ENCODE results near the gene DEPDC1B.

Gene DEPDC1B

DNA sequence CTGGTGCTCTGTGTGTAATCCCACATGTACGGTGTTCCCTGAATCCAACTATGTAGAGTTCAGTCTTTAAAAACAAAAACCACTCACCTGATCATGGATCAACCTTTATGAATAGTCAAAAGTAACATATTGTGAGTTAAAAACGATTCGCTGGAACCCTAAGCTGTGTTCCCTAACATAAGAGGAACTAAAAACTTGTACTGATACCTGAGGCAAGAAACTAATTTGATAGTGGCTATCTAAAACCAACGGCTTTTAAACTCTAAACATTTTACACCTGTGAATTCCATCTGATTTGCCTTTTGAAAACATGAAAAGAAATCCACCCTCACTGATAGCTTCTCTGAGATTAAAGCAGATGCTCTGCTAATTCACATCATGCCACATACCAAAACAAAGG lies 101.5 kb downstream of the DEPDC1B start:
- Histone ChIP-seq H2AFZ (ENCODE audit: low read depth, low read length) (no peak overlapping the region), H3K9ac (ENCODE audit: low read depth, low read length) (0 out of 2 replicates have a peak overlapping the region, but pooled peaks have one; percentile 1), H3K27ac (ENCODE audit: low read length) (peak overlapping the region; percentile 65), H4K20me1 (ENCODE audit: insufficient read depth, low read length) (peaks cover 9% of the 10 kb centered on the region; the same call in 1 of the 2 replicates), H3K4me2 (ENCODE audit: insufficient read depth, low read length) (peak overlapping the region; percentile 45), H3K79me2 (ENCODE audit: insufficient read depth, low read length) (no peaks in the 10 kb centered on the region), H3K4me3 (ENCODE audit: low read depth in 1 of 2, low read length in 2 of 2) (no peak overlapping the region), H3K36me3 (ENCODE audit: insufficient read depth, low read length) (peaks cover 49% of the 10 kb centered on the region), H3K9me3 (ENCODE audit: insufficient read depth, low read length, severe bottlenecking) (no peaks in the 10 kb centered on the region), H3K4me1 (ENCODE audit: insufficient read depth, low read length) (peaks cover 52% of the 10 kb centered on the region), H3K27me3 (ENCODE audit: insufficient read depth, low read length, poor library complexity) (no peaks in the 10 kb centered on the region)
- no peak for ATAC-seq (ENCODE audit: insufficient read depth, low read depth)
- no peak for DNase-seq
- no peak for TF ChIP-seq EZH2 (IDR thresholded peaks at IDR 0.05; ENCODE audit: borderline replicate concordance, low read depth, low read length, severe bottlenecking)
- TF ChIP-seq, protein P1, sequence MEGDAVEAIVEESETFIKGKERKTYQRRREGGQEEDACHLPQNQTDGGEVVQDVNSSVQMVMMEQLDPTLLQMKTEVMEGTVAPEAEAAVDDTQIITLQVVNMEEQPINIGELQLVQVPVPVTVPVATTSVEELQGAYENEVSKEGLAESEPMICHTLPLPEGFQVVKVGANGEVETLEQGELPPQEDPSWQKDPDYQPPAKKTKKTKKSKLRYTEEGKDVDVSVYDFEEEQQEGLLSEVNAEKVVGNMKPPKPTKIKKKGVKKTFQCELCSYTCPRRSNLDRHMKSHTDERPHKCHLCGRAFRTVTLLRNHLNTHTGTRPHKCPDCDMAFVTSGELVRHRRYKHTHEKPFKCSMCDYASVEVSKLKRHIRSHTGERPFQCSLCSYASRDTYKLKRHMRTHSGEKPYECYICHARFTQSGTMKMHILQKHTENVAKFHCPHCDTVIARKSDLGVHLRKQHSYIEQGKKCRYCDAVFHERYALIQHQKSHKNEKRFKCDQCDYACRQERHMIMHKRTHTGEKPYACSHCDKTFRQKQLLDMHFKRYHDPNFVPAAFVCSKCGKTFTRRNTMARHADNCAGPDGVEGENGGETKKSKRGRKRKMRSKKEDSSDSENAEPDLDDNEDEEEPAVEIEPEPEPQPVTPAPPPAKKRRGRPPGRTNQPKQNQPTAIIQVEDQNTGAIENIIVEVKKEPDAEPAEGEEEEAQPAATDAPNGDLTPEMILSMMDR (IDR thresholded peaks at IDR 0.05; ENCODE audit: borderline replicate concordance, extremely low read depth, low read length, poor library complexity, severe bottlenecking): no peak

DNA sequence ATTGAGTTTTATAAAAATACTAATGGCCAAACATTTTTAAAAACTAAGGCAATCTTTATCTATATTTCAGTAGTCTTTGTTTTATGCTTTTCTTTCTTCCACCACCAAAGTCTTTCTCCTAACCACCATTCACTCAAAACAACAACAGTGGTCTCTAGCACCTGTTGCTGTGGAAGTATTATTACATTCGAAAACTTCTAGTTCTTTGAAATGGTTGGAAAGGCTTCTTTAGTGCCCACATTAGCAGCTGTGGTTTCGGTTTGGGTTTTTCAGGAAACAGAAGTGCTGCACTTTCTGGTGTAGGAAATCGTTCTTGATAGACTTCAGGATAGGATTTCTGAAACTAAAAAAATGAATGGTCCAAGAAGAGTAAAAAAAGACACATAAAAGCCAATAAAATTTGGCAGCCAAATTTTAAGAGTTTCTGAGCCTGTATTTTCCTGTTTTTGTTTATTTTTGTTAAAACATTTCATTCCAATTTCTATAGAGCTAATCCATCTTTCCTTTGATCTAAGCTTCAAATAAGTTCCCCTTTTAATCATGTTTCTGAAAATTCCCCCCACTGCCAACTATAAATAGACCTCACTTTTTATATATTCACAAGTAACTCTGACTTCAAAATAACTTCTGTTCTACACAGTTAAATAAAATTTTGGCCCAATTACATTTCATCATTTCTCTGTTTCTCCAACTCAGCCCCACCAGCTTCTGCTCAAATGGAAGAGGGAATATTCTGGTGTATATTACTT lies 102.2 kb downstream of the DEPDC1B start:
- Histone ChIP-seq H3K4me2 (ENCODE audit: insufficient read depth, low read length) (peak overlapping the region; percentile 45), H3K4me3 (ENCODE audit: low read depth in 1 of 2, low read length in 2 of 2) (no peak overlapping the region), H3K9ac (ENCODE audit: low read depth, low read length) (peak overlapping the region; percentile 1; the same call in 1 of the 2 replicates), H3K4me1 (ENCODE audit: insufficient read depth, low read length) (peaks cover 52% of the 10 kb centered on the region), H3K27ac (ENCODE audit: low read length) (peak overlapping the region; percentile 67), H3K27me3 (ENCODE audit: insufficient read depth, low read length, poor library complexity) (no peaks in the 10 kb centered on the region), H2AFZ (ENCODE audit: low read depth, low read length) (no peak overlapping the region), H4K20me1 (ENCODE audit: insufficient read depth, low read length) (peaks cover 9% of the 10 kb centered on the region; the same call in 1 of the 2 replicates), H3K9me3 (ENCODE audit: insufficient read depth, low read length, severe bottlenecking) (no peaks in the 10 kb centered on the region), H3K36me3 (ENCODE audit: insufficient read depth, low read length) (peaks cover 43% of the 10 kb centered on the region), H3K79me2 (ENCODE audit: insufficient read depth, low read length) (no peaks in the 10 kb centered on the region)
- TF ChIP-seq, protein P1 (IDR thresholded peaks at IDR 0.05; ENCODE audit: borderline replicate concordance, extremely low read depth, low read length, poor library complexity, severe bottlenecking): no peak
- no peak for TF ChIP-seq EZH2 (IDR thresholded peaks at IDR 0.05; ENCODE audit: borderline replicate concordance, low read depth, low read length, severe bottlenecking)
- DNase-seq (peak; percentile 75), ATAC-seq (ENCODE audit: insufficient read depth, low read depth) (peak; percentile 98)

DNA sequence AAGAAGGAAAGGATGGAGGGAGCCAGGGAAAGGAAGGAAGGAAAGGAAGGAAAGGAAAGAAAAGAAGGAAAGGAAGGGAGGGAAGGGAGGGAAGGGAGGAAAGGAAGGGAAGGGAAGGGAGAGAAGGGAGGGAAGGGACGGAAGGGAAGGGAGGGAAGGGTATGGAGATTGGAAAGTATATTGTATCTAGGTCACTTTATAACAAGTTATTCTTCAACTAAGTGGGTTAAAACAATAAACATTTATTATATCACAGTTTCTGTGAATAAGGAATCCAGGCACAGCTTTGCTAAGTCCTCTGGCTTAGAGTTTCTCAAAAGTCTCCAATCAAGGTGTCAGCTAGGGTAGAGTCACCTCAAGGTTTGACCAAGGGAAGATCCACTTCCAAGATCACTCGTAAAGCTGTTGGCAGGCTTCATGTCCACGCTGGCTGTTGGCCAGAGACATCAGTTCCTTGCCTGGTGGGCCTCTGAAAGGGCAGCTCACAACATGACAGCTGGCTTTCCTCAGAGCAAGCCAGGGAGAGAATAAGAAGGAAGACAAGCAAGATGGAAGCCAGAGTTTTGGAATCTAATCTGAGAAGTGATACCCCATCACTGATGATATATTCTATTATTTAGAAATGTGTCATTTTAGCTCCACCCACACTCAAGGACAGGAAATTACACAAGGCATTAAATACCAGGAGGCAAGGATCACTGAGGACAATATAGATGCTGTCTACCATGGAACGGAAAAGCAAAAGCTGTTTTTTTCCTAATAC lies 105.1 kb downstream of the DEPDC1B start:
- H3K4me2 ChIP-seq (ENCODE audit: insufficient read depth, low read length): no peak overlapping the region
- peaks cover 9% of the 10 kb centered on the region; the same call in 1 of the 2 replicates for H4K20me1 ChIP-seq (ENCODE audit: insufficient read depth, low read length)
- no peak overlapping the region for H3K27ac ChIP-seq (ENCODE audit: low read length)
- no peak for ATAC-seq (ENCODE audit: insufficient read depth, low read depth)
- H3K36me3 ChIP-seq (ENCODE audit: insufficient read depth, low read length): peaks cover 16% of the 10 kb centered on the region
- H3K4me1 ChIP-seq (ENCODE audit: insufficient read depth, low read length): peaks cover 42% of the 10 kb centered on the region
- H3K9ac ChIP-seq (ENCODE audit: low read depth, low read length): no peak overlapping the region
- H2AFZ ChIP-seq (ENCODE audit: low read depth, low read length): no peak overlapping the region
- H3K9me3 ChIP-seq (ENCODE audit: insufficient read depth, low read length, severe bottlenecking): no peaks in the 10 kb centered on the region
- no peaks in the 10 kb centered on the region for H3K79me2 ChIP-seq (ENCODE audit: insufficient read depth, low read length)
- no peak for DNase-seq
- TF ChIP-seq, protein P1 (IDR thresholded peaks at IDR 0.05; ENCODE audit: borderline replicate concordance, extremely low read depth, low read length, poor library complexity, severe bottlenecking): no peak
- TF ChIP-seq EZH2 (IDR thresholded peaks at IDR 0.05; ENCODE audit: borderline replicate concordance, low read depth, low read length, severe bottlenecking): no peak
- no peaks in the 10 kb centered on the region for H3K27me3 ChIP-seq (ENCODE audit: insufficient read depth, low read length, poor library complexity)
- no peak overlapping the region for H3K4me3 ChIP-seq (ENCODE audit: low read depth in 1 of 2, low read length in 2 of 2)

All from DND-41 (cell line).